HL-60 (cell line): Measurements from ENCODE around the gene ADGRB3.

ENCODE experiments used
- CTCF ChIP-seq: IDR thresholded peaks from one replicate; pipeline ENCODE4 v1.5.1; 2011; ENCODE audit warnings: low read length, control low read depth, inconsistent platforms; ENCODE audit not compliant: insufficient read depth
- POLR2AphosphoS5 ChIP-seq: IDR thresholded peaks from 2 replicates; pipeline ENCODE4 v1.6.1; 2012; ENCODE audit warnings: low read depth
- REST ChIP-seq: IDR thresholded peaks from 2 replicates; pipeline ENCODE4 v1.6.1; 2012; ENCODE audit warnings: low read depth; ENCODE audit not compliant: insufficient replicate concordance

DNA sequence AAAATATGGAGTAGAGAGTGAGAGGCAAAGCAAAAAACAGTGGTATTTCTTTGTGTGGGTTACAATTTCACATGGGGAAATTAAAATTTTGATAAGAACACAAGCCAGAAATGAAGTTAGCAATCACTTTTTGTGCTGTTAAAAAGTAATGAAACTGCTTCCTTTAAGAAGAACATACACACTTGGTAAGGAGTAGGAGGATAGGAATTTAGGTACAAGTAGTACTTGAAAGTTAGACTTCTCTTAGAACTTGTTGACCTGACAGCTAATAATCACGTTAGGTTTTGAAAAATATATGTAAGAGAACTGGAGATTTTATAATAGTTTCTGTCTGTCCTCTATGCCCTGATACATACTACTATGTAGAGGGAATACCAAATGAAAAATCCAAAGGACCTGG lies 260.8 kb downstream of the ADGRB3 start:
- TF ChIP-seq REST (no peak), CTCF (no peak), POLR2AphosphoS5 (no peak)
